Measurements from ENCODE around the gene OR1D5.

Gene OR1D5

GRCh38 chr17:3022197-3022596 lies 41.2 kb downstream of the OR1D5 start:
- H3K27ac ChIP-seq = no peak overlapping the region
- no peak for TF ChIP-seq CTCF (conservative IDR thresholded peaks at IDR 0.05)

GRCh38 chr17:3020381-3020780 lies 43.0 kb downstream of the OR1D5 start:
- H3K27ac ChIP-seq = no peak overlapping the region
- TF ChIP-seq CTCF (conservative IDR thresholded peaks at IDR 0.05) = no peak

- no peak for TF ChIP-seq CTCF (conservative IDR thresholded peaks at IDR 0.05)
- H3K27ac ChIP-seq = no peak overlapping the region
These were observed 43.6 kb downstream of the OR1D5 start for GRCh38 chr17:3019761-3020160.

GRCh38 chr17:3017936-3018335 lies 45.5 kb downstream of the OR1D5 start:
- no peak overlapping the region for H3K27ac ChIP-seq
- no peak for TF ChIP-seq CTCF (conservative IDR thresholded peaks at IDR 0.05)

GRCh38 chr17:3015890-3016289 lies 47.5 kb downstream of the OR1D5 start:
- no peak for TF ChIP-seq CTCF (conservative IDR thresholded peaks at IDR 0.05)
- no peak overlapping the region for H3K27ac ChIP-seq

GRCh38 chr17:3012926-3013581 lies 50.4 kb downstream of the OR1D5 start:
- peak overlapping the region; percentile 74; the same call in 1 of the 2 replicates for H3K27ac ChIP-seq
- peak; percentile 85 for TF ChIP-seq CTCF (conservative IDR thresholded peaks at IDR 0.05)
